Measurements from ENCODE around the gene SIX6.
"Not testable (repeated sequence)": the region's sequence is repeated elsewhere in the genome, so short reads cannot be mapped to it uniquely, and the experiment has no call there.

The SIX6 gene

DNA sequence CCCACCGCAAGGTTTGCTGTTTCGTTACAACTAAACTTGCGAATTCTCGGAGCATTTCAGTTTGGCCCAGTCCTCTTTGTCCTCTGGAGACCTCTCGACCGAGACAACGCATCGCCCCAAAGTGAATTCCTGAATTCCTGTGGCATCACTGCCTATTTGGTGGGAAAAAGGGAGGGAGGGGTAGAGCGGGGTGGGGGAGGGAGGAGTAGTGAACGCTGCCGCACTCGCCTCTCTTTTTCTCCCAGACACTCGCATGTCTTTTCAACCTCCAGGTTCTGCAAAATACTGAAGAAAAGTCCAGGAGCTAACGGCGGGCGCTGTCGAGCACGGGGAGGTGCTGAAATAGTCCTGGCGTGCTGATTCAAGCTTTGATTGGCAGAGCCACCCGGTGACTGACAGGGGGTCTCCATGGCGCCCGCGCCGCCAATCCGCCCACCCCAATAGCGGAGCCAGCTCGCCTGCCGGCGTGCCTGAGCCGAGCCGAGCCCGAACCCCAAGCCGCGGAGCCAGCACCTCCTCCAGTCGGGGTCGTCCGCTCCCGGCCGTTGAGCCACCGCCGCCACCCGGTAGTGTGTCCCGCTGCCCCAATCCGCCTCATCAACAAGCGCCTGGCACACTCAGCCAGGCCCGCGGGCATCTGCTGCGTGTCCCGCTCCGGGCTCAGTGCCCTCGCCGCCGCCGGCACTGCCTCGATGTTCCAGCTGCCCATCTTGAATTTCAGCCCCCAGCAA, at the start of gene SIX6:
SIX6 (plus strand) TSS at position 440 of the 731 bp plus-strand sequence; CDS start at position 693, 253 bp downstream.
- Histone ChIP-seq H3K4me3 (ENCODE audit: low read length) (no peak within 1 kb of the TSS), H3K9me3 (ENCODE audit: control insufficient read depth, low read length) (no peaks in the 10 kb centered on the region), H3K36me3 (ENCODE audit: control insufficient read depth, insufficient read depth, low read length) (no peaks in the 10 kb centered on the region), H3K27me3 (ENCODE audit: control insufficient read depth, insufficient read depth, low read length) (peaks cover 88% of the 10 kb centered on the region), H3K9ac (ENCODE audit: low read length) (no peak within 1 kb of the TSS), H3K4me1 (ENCODE audit: control insufficient read depth, insufficient read depth, low read length) (peaks cover 5% of the 10 kb centered on the region)

DNA sequence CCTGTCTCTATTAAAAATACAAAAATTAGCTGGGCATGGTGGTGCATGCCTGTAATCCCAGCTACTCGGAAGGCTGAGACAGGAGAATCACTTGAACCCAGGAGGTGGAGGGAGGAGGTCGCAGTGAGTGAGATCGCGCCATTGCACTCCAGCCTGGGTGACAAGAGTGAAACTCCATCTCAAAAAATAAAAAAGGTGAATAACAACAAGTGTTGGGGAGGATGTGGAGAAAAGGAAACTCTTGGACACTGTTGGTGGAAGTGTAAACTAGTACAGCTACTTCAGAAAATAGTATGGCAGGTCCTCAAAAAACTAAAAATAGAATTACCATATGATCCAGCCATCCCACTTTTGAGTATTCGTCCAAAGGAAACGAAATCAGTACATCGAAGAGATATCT, 28.7 kb upstream of the SIX6 start:
- H3K36me3 ChIP-seq (ENCODE audit: control insufficient read depth, insufficient read depth, low read length); H3K9me3 ChIP-seq (ENCODE audit: control insufficient read depth, low read length); H3K27me3 ChIP-seq (ENCODE audit: control insufficient read depth, insufficient read depth, low read length); H3K9ac ChIP-seq (ENCODE audit: low read length); H3K4me1 ChIP-seq (ENCODE audit: control insufficient read depth, insufficient read depth, low read length); H3K4me3 ChIP-seq (ENCODE audit: low read length): not testable (repeated sequence)

DNA sequence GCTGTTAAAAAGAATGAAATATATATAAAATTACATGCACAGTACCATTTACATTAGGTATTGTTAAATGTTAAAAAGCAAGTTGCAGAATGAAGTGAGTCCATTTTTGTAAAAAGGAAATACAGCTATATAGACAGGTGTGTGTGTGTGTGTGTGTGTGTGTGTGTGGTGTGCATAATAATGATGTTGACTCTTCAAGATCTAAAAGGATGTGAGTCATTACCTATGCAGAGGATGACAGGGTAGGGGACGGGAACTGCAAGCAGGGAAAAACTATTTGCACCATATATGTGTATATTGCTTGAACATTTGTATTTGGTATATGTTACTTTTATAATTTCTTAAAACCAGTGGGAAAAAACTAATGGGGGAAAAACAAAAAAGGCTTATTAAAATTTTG, 26.2 kb upstream of the SIX6 start:
- peaks cover 24% of the 10 kb centered on the region for H3K27me3 ChIP-seq (ENCODE audit: control insufficient read depth, insufficient read depth, low read length)
- H3K9me3 ChIP-seq (ENCODE audit: control insufficient read depth, low read length) = no peaks in the 10 kb centered on the region
- H3K4me1 ChIP-seq (ENCODE audit: control insufficient read depth, insufficient read depth, low read length) = no peaks in the 10 kb centered on the region
- H3K36me3 ChIP-seq (ENCODE audit: control insufficient read depth, insufficient read depth, low read length) = no peaks in the 10 kb centered on the region
- H3K4me3 ChIP-seq (ENCODE audit: low read length) = no peak overlapping the region
- no peak overlapping the region for H3K9ac ChIP-seq (ENCODE audit: low read length)

DNA sequence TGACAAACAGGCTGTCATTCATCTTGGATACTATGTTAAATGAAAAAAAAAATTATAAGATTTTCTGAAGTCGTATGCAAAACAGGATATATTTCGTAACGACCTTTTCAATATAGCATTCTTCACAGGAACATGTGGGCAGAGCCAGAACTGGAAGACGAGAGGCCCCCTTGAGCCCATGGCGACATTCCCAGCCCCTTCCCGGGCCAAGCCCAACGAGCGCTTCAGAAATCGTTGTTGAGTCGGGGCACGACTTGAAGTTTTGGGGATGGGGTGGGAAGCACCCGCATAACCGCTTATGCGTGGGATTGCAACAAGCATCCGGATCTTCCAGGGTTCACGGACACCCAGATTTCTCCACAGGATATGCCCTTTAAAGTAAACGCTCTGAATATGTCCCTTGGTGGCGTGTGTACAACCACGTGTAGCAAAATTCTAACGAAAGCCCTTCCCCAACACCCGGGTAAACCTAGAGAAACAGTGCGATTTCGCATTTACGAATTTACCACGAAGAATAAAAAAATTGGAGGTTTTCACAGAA, 23.8 kb upstream of the SIX6 start:
- H3K9me3 ChIP-seq (ENCODE audit: control insufficient read depth, low read length) = no peaks in the 10 kb centered on the region
- H3K9ac ChIP-seq (ENCODE audit: low read length) = no peak overlapping the region
- no peaks in the 10 kb centered on the region for H3K4me1 ChIP-seq (ENCODE audit: control insufficient read depth, insufficient read depth, low read length)
- no peaks in the 10 kb centered on the region for H3K36me3 ChIP-seq (ENCODE audit: control insufficient read depth, insufficient read depth, low read length)
- H3K4me3 ChIP-seq (ENCODE audit: low read length) = no peak overlapping the region
- H3K27me3 ChIP-seq (ENCODE audit: control insufficient read depth, insufficient read depth, low read length) = peaks cover 28% of the 10 kb centered on the region

DNA sequence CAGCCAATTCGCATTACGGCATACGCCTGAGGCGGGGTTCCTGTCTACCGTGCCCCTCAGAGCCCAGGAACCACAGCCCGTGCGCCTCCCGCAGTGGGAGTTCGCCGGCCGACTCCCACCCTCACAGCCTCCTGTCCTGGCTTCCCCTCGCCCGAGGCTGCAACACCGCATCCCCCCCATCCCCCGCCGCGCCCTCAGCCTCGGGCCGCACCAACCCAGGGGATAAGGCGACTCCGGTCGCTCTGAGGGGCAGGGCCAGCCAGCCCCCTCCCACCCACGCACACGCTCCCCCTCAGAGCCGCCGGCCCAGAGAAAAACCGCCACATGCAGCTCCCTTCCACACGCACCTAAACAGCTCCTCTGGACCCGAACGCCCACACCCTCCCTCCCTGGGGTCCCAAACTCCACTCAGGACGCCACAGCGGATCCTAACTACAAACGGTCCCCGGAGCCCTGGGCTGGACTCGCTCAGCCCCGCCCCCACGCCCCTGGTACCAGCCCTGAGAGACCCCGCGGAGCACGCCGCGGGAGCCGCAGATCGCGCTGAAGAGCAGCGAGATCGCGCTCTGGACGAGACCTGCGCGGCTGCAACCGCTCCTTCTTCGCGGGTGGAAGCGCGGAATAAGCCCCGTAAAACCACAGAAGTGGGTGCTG, 23.2 kb upstream of the SIX6 start, which contains the start of gene C14orf39:
C14orf39 (minus strand) TSS at position 466 of the 654 bp plus-strand sequence. CDS start 985 bp downstream, outside the sequence.
- Histone ChIP-seq H3K4me1 (ENCODE audit: control insufficient read depth, insufficient read depth, low read length) (no peaks in the 10 kb centered on the region), H3K9ac (ENCODE audit: low read length) (no peak within 1 kb of the TSS), H3K9me3 (ENCODE audit: control insufficient read depth, low read length) (no peaks in the 10 kb centered on the region), H3K4me3 (ENCODE audit: low read length) (no peak within 1 kb of the TSS), H3K36me3 (ENCODE audit: control insufficient read depth, insufficient read depth, low read length) (no peaks in the 10 kb centered on the region), H3K27me3 (ENCODE audit: control insufficient read depth, insufficient read depth, low read length) (peaks cover 28% of the 10 kb centered on the region)

DNA sequence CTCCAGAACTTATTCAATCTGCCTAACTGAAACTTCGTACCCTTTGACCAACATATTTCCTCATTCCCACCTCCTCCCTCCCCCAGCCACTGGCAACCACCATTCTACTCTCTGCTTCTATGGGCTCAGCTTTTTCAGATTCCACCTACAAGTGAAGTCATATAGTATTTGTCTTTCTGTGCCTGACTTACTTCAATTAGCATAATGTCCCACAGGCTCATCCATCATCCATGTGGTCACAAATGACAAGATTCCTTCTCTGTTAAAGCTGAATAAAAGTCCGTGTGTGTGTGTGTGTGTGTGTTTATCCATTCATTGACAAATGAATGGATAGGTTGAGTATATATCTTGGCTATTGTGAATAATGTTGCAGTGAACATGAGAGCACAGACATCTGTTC, 21.7 kb upstream of the SIX6 start:
- H3K4me3 ChIP-seq (ENCODE audit: low read length) = no peak overlapping the region
- no peaks in the 10 kb centered on the region for H3K36me3 ChIP-seq (ENCODE audit: control insufficient read depth, insufficient read depth, low read length)
- no peaks in the 10 kb centered on the region for H3K9me3 ChIP-seq (ENCODE audit: control insufficient read depth, low read length)
- H3K27me3 ChIP-seq (ENCODE audit: control insufficient read depth, insufficient read depth, low read length) = peaks cover 28% of the 10 kb centered on the region
- H3K4me1 ChIP-seq (ENCODE audit: control insufficient read depth, insufficient read depth, low read length) = no peaks in the 10 kb centered on the region
- no peak overlapping the region for H3K9ac ChIP-seq (ENCODE audit: low read length)

DNA sequence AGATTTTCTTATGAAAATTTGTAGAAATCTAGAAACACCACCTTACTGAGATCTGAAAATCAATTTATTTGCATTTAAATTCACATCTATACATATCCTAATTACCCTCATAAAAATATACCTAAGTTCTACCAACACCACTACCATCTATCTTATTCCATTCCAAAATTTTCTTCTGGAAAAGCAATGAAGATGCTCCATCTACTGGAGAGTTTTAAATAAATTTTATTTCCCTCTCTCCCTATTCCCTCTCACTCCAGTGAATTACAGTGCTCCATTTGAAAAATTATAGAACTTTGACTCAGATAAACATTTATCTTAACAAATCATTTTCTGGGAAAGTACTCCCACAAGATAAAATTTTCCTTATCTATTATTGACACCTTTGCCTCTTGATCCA, 20.8 kb upstream of the SIX6 start:
- Histone ChIP-seq H3K27me3 (ENCODE audit: control insufficient read depth, insufficient read depth, low read length) (peaks cover 28% of the 10 kb centered on the region), H3K4me1 (ENCODE audit: control insufficient read depth, insufficient read depth, low read length) (no peaks in the 10 kb centered on the region), H3K9me3 (ENCODE audit: control insufficient read depth, low read length) (no peaks in the 10 kb centered on the region), H3K36me3 (ENCODE audit: control insufficient read depth, insufficient read depth, low read length) (no peaks in the 10 kb centered on the region), H3K9ac (ENCODE audit: low read length) (no peak overlapping the region), H3K4me3 (ENCODE audit: low read length) (no peak overlapping the region)

DNA sequence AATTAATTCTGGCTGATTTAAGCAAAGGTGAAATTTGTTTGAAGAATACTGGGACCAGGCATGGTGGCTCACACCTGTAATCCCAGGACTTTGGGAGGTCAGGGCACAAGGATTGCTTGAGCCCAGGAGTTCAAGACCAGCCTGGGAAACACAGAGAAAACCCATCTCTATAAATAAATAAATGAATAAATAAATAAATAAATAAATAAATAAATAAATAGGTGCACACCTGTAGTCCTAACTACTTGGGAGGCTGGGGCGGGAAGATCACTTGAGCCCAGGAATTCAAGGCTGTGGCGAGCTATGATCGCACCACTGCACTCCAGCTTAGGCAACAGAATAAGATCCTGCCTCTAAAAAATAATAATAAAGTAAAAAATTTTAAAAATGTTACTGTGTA, 18.7 kb upstream of the SIX6 start:
- Histone ChIP-seq H3K9me3 (ENCODE audit: control insufficient read depth, low read length) (no peaks in the 10 kb centered on the region), H3K9ac (ENCODE audit: low read length) (no peak overlapping the region), H3K4me3 (ENCODE audit: low read length) (no peak overlapping the region), H3K36me3 (ENCODE audit: control insufficient read depth, insufficient read depth, low read length) (no peaks in the 10 kb centered on the region), H3K4me1 (ENCODE audit: control insufficient read depth, insufficient read depth, low read length) (no peaks in the 10 kb centered on the region), H3K27me3 (ENCODE audit: control insufficient read depth, insufficient read depth, low read length) (peaks cover 28% of the 10 kb centered on the region)

DNA sequence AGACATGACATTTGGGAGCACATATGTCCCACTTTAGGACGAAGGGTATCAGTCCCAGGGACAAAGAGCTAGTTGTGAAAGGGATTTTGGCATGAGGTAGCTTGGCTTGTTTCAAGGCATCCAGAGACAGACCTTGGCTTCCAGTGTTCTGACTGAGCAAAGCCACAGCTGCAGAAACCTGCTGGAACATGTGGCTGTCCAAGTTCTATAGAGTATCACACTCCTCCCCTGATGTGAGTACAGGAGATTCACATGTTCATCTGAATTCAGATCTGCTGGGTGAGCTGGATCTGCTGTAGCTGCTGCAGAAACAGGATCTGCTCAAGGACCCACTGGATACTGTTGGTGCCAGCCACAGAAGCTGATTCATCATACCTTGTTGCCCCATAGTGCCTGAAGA, 13.0 kb upstream of the SIX6 start:
- H3K36me3 ChIP-seq (ENCODE audit: control insufficient read depth, insufficient read depth, low read length) = no peaks in the 10 kb centered on the region
- no peak overlapping the region for H3K9ac ChIP-seq (ENCODE audit: low read length)
- H3K9me3 ChIP-seq (ENCODE audit: control insufficient read depth, low read length) = no peaks in the 10 kb centered on the region
- H3K4me3 ChIP-seq (ENCODE audit: low read length) = no peak overlapping the region
- H3K4me1 ChIP-seq (ENCODE audit: control insufficient read depth, insufficient read depth, low read length) = no peaks in the 10 kb centered on the region
- peaks cover 4% of the 10 kb centered on the region for H3K27me3 ChIP-seq (ENCODE audit: control insufficient read depth, insufficient read depth, low read length)

DNA sequence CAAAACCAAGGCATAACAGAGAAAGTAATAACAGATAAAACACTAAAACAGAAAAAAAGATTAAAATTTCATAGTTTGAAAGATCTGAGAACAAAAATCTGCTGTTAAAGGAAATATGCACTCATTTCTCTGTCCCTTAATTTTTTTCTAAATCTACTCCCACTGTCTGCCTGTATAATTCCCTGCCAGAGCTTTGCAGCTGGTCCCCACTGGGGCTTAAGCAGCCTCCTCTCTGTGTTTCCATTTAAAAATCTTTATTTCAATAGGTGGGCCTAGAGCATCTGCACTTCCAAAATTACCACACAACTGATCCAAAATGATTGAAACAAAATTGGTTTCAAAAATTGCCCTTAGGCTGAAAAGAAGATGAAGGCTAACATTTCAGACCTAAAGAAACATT, 6.4 kb upstream of the SIX6 start:
- no peaks in the 10 kb centered on the region for H3K9me3 ChIP-seq (ENCODE audit: control insufficient read depth, low read length)
- no peak overlapping the region for H3K4me3 ChIP-seq (ENCODE audit: low read length)
- H3K36me3 ChIP-seq (ENCODE audit: control insufficient read depth, insufficient read depth, low read length) = no peaks in the 10 kb centered on the region
- no peak overlapping the region for H3K9ac ChIP-seq (ENCODE audit: low read length)
- no peaks in the 10 kb centered on the region for H3K4me1 ChIP-seq (ENCODE audit: control insufficient read depth, insufficient read depth, low read length)
- peaks cover 41% of the 10 kb centered on the region for H3K27me3 ChIP-seq (ENCODE audit: control insufficient read depth, insufficient read depth, low read length)

DNA sequence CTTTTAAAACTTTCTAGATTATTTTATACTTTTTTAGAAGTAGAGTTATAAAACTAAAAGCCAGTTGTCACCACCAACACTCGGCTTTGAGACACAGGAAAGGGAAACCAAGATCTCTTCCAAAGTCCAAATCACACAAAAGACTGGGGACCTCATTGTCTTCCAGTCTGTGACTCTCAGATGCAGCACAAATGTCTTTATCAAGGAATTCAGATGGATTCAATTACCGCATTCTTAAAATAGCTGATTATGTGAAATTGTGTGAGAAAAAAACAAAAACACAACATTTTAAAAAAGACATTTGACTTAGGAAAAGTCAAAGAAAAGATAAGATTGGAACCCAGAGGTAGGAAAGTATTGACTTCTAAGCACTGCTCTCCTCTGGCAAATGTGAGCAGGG, 3.5 kb upstream of the SIX6 start:
- peaks cover 70% of the 10 kb centered on the region for H3K27me3 ChIP-seq (ENCODE audit: control insufficient read depth, insufficient read depth, low read length)
- H3K9ac ChIP-seq (ENCODE audit: low read length) = no peak overlapping the region
- no peaks in the 10 kb centered on the region for H3K36me3 ChIP-seq (ENCODE audit: control insufficient read depth, insufficient read depth, low read length)

DNA sequence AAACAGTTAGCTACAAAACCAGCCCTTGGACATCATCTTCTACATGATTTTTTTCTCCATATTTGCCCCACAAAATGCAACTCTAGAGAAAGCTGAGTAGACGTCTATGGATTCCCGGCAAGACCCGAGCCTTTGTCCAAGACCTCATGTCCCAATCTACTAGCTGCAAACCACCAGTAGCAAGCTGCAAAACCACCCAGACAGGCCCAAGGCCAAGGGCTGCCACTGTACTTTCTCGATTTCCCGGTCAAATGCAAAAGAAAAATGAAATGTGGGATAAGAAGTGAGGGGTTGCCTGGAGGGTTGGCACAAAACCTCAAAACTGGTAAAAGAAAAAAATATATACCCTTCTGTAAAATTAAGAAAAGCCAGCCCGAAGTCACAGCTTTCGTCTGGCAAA, 2.9 kb upstream of the SIX6 start:
- H3K9me3 ChIP-seq (ENCODE audit: control insufficient read depth, low read length) = no peaks in the 10 kb centered on the region
- H3K27me3 ChIP-seq (ENCODE audit: control insufficient read depth, insufficient read depth, low read length) = peaks cover 76% of the 10 kb centered on the region

More for the DNA sequence above, 3.5 kb upstream of the SIX6 start:
- Histone ChIP-seq H3K4me1 (ENCODE audit: control insufficient read depth, insufficient read depth, low read length) (no peaks in the 10 kb centered on the region), H3K4me3 (ENCODE audit: low read length) (no peak overlapping the region), H3K9me3 (ENCODE audit: control insufficient read depth, low read length) (no peaks in the 10 kb centered on the region)

More for the DNA sequence above, 2.9 kb upstream of the SIX6 start:
- Histone ChIP-seq H3K36me3 (ENCODE audit: control insufficient read depth, insufficient read depth, low read length) (no peaks in the 10 kb centered on the region), H3K9ac (ENCODE audit: low read length) (no peak overlapping the region), H3K4me3 (ENCODE audit: low read length) (no peak overlapping the region), H3K4me1 (ENCODE audit: control insufficient read depth, insufficient read depth, low read length) (no peaks in the 10 kb centered on the region)

Data from mucosa of stomach (tissue), 1 donor.